ENCODE results near the gene PRKCB.
"Not testable (repeated sequence)": the region's sequence is repeated elsewhere in the genome, so short reads cannot be mapped to it uniquely, and the experiment has no call there.

PRKCB gene

GRCh38 chr16:24141466-24141865 is 305.7 kb downstream of the PRKCB start:
- no peak for DNase-seq

- DNase-seq: no peak
Measured at GRCh38 chr16:24141917-24142316, 306.1 kb downstream of the PRKCB start.

GRCh38 chr16:24145927-24146326 is 310.1 kb downstream of the PRKCB start:
- DNase-seq: no peak

GRCh38 chr16:24146518-24146917 is 310.7 kb downstream of the PRKCB start:
- no peak for DNase-seq

- DNase-seq: no peak
Measured at GRCh38 chr16:24149102-24149501, 313.3 kb downstream of the PRKCB start.

- DNase-seq: no peak
Measured at GRCh38 chr16:24150282-24150681, 314.5 kb downstream of the PRKCB start.

GRCh38 chr16:24151482-24151939 is 315.7 kb downstream of the PRKCB start:
- no peak for DNase-seq

GRCh38 chr16:24152048-24152447 is 316.3 kb downstream of the PRKCB start:
- DNase-seq: not testable (repeated sequence)

GRCh38 chr16:24152826-24153225 is 317.0 kb downstream of the PRKCB start:
- no peak for DNase-seq

- no peak for DNase-seq
Measured at GRCh38 chr16:24156777-24157176, 321.0 kb downstream of the PRKCB start.

GRCh38 chr16:24163935-24164334 is 328.2 kb downstream of the PRKCB start:
- DNase-seq: no peak

GRCh38 chr16:24164416-24164815 is 328.6 kb downstream of the PRKCB start:
- DNase-seq: no peak

GRCh38 chr16:24165273-24165672 is 329.5 kb downstream of the PRKCB start:
- no peak for DNase-seq

GRCh38 chr16:24166661-24167528 is 331.1 kb downstream of the PRKCB start:
- DNase-seq: no peak

GRCh38 chr16:24168856-24169255 is 333.1 kb downstream of the PRKCB start:
- no peak for DNase-seq

GRCh38 chr16:24170407-24170806 is 334.6 kb downstream of the PRKCB start:
- no peak for DNase-seq

- DNase-seq: no peak
Measured at GRCh38 chr16:24174504-24174903, 338.7 kb downstream of the PRKCB start.

GRCh38 chr16:24174957-24175356 is 339.2 kb downstream of the PRKCB start:
- no peak for DNase-seq

GRCh38 chr16:24178496-24178895 is 342.7 kb downstream of the PRKCB start:
- DNase-seq: no peak

- DNase-seq: no peak
Measured at GRCh38 chr16:24180451-24180850, 344.7 kb downstream of the PRKCB start.

- DNase-seq: no peak
Measured at GRCh38 chr16:24188021-24188542, 352.3 kb downstream of the PRKCB start.

- DNase-seq: no peak
Measured at GRCh38 chr16:24188751-24189318, 353.1 kb downstream of the PRKCB start.

- DNase-seq: no peak
Measured at GRCh38 chr16:24189941-24190340, 354.2 kb downstream of the PRKCB start.

GRCh38 chr16:24191876-24192402 is 356.2 kb downstream of the PRKCB start:
- DNase-seq: no peak
